Measurements from ENCODE around the gene KIF3C. TPM values are rescaled to one million over a fixed set of nuclear protein-coding genes. Genes with fewer than 3 reads are reported as not detected.

Gene KIF3C
- total RNA-seq, 3 donors from 2014 or later = 3.4 to 32.8 (median 6.0) TPM

- Histone ChIP-seq H3K27me3 (no peaks in the 10 kb centered on the region), H3K27ac (no peak overlapping the region), H3K4me1 (no peaks in the 10 kb centered on the region), H3K4me3 (no peak overlapping the region), H3K9me3 (no peaks in the 10 kb centered on the region), H3K36me3 (no peaks in the 10 kb centered on the region)
- DNase-seq (ENCODE audit: low spot score in 2 of 2) = no peak
- TF ChIP-seq POLR2AphosphoS5 (IDR thresholded peaks at IDR 0.05) (no peak), POLR2A (IDR thresholded peaks at IDR 0.05) (no peak)
- TF ChIP-seq, protein P1, sequence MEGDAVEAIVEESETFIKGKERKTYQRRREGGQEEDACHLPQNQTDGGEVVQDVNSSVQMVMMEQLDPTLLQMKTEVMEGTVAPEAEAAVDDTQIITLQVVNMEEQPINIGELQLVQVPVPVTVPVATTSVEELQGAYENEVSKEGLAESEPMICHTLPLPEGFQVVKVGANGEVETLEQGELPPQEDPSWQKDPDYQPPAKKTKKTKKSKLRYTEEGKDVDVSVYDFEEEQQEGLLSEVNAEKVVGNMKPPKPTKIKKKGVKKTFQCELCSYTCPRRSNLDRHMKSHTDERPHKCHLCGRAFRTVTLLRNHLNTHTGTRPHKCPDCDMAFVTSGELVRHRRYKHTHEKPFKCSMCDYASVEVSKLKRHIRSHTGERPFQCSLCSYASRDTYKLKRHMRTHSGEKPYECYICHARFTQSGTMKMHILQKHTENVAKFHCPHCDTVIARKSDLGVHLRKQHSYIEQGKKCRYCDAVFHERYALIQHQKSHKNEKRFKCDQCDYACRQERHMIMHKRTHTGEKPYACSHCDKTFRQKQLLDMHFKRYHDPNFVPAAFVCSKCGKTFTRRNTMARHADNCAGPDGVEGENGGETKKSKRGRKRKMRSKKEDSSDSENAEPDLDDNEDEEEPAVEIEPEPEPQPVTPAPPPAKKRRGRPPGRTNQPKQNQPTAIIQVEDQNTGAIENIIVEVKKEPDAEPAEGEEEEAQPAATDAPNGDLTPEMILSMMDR (IDR thresholded peaks at IDR 0.05) = no peak
- intact Hi-C loops (cut with DNase I; ENCODE audit: low total_unique reads) = no loop called here
These were observed 10.1 kb downstream of the KIF3C start for GRCh38 chr2:25972049-25972823.

GRCh38 chr2:25971596-25971995 is 10.7 kb downstream of the KIF3C start:
- Histone ChIP-seq H3K4me3 (no peak overlapping the region), H3K27me3 (no peaks in the 10 kb centered on the region), H3K9me3 (no peaks in the 10 kb centered on the region), H3K4me1 (no peaks in the 10 kb centered on the region), H3K27ac (no peak overlapping the region), H3K36me3 (no peaks in the 10 kb centered on the region)
- no peak for DNase-seq (ENCODE audit: low spot score in 2 of 2)
- TF ChIP-seq, protein P1 (IDR thresholded peaks at IDR 0.05) = no peak
- TF ChIP-seq POLR2A (IDR thresholded peaks at IDR 0.05) = no peak
- no peak for TF ChIP-seq POLR2AphosphoS5 (IDR thresholded peaks at IDR 0.05)
- intact Hi-C loops (cut with DNase I; ENCODE audit: low total_unique reads) = no loop called here

DNA sequence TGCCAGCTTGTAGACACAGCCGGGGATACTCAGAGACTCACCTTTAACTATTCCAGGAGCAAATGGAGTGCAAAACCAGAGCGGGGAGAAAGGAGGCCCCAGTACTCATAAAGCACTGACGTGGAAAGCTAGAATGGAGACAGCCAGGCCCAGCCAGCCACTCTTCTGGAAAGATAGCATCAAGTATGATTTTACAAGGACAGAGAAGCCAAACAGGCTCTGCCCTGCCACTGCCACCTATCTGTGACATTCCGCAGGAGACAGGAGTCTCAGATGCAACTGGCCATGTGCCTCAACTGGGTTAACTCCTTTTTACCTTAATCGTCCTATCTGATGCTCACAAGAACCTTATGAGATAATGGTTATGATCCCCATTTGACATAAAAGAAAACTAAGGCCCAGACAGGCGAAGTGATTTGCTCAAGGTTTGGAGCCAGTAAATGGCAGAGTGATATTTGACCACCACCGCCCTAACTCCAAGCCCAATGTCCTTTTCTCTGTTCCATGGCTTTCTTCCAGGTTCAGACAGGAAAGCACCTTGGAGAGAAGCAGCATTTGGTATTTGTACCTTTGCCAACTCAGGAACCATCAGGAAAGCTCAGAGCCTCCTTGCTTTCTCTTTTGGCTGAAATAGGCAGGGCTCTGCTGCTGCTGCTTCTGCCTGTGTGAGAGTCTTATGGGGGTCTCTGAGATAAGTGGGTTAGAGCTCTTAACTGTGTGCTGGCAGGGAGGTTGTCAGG is 15.6 kb downstream of the KIF3C start:
- TF ChIP-seq POLR2AphosphoS5 (IDR thresholded peaks at IDR 0.05) (no peak), POLR2A (IDR thresholded peaks at IDR 0.05) (no peak)
- TF ChIP-seq, protein P1 (IDR thresholded peaks at IDR 0.05) = no peak
- H3K4me3 ChIP-seq = no peak overlapping the region
- intact Hi-C loops (cut with DNase I; ENCODE audit: low total_unique reads) = no loop called here
- H3K36me3 ChIP-seq = no peaks in the 10 kb centered on the region
- H3K4me1 ChIP-seq = no peaks in the 10 kb centered on the region
- H3K9me3 ChIP-seq = no peaks in the 10 kb centered on the region
- no peaks in the 10 kb centered on the region for H3K27me3 ChIP-seq
- H3K27ac ChIP-seq = no peak overlapping the region
- no peak for DNase-seq (ENCODE audit: low spot score in 2 of 2)

GRCh38 chr2:25964891-25965290 is 17.4 kb downstream of the KIF3C start:
- intact Hi-C loops (cut with DNase I; ENCODE audit: low total_unique reads) = no loop called here
- Histone ChIP-seq H3K9me3 (no peaks in the 10 kb centered on the region), H3K27ac (no peak overlapping the region), H3K27me3 (no peaks in the 10 kb centered on the region), H3K4me3 (no peak overlapping the region), H3K4me1 (no peaks in the 10 kb centered on the region), H3K36me3 (no peaks in the 10 kb centered on the region)
- DNase-seq (ENCODE audit: low spot score in 2 of 2) = no peak
- TF ChIP-seq POLR2A (IDR thresholded peaks at IDR 0.05) = no peak
- TF ChIP-seq POLR2AphosphoS5 (IDR thresholded peaks at IDR 0.05) = no peak
- TF ChIP-seq, protein P1 (IDR thresholded peaks at IDR 0.05) = no peak

GRCh38 chr2:25960920-25961319 is 21.4 kb downstream of the KIF3C start:
- Histone ChIP-seq H3K4me3 (no peak overlapping the region), H3K36me3 (no peaks in the 10 kb centered on the region), H3K27ac (no peak overlapping the region), H3K27me3 (no peaks in the 10 kb centered on the region), H3K9me3 (no peaks in the 10 kb centered on the region), H3K4me1 (no peaks in the 10 kb centered on the region)
- TF ChIP-seq, protein P1 (IDR thresholded peaks at IDR 0.05) = no peak
- no peak for TF ChIP-seq POLR2AphosphoS5 (IDR thresholded peaks at IDR 0.05)
- TF ChIP-seq POLR2A (IDR thresholded peaks at IDR 0.05) = no peak
- intact Hi-C loops (cut with DNase I; ENCODE audit: low total_unique reads) = no loop called here
- no peak for DNase-seq (ENCODE audit: low spot score in 2 of 2)

Measured in breast epithelium (tissue), 4 donors.